ENCODE data around the gene SHB. TPM values are rescaled to one million over a fixed set of nuclear protein-coding genes. Genes with fewer than 3 reads are reported as not detected.

SHB gene
- total and polyA plus RNA-seq, 8 donors = 3.5 to 37.7 (median 8.5) TPM

DNA sequence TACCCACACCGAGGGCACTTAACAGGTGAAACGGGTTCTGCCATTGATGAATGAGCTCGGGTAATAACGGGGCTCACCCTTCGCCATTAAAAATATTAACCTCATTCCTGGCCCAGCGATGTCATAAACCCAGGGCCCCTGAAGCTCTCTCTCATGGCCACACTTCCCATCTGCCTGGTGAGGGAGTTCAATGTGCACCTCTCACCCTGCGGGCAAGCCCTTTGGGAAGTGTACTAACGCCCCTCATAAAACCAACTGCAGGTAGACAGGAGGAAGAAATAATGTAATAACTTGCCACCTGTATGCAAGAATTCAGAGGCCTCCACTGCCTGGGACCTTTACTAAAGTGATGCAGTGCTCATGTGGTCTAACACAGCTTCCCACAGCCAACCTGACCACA, 35.1 kb downstream of the SHB start:
- intact Hi-C loops (cut with DNase I; ENCODE audit: low total_unique reads) = no loop called here
- no peaks in the 10 kb centered on the region for H3K36me3 ChIP-seq
- no peak overlapping the region for H3K4me3 ChIP-seq
- H3K27ac ChIP-seq = peak overlapping the region in 3 of 5 donors; percentile 13 to 86 (median 76)
- no peaks in the 10 kb centered on the region for H3K27me3 ChIP-seq
- peaks cover 28 to 67% (median 48%) of the 10 kb centered on the region in 4 donors for H3K4me1 ChIP-seq
- no peak for TF ChIP-seq POLR2AphosphoS5 (IDR thresholded peaks at IDR 0.05)
- 76 to 96% (median 92%) methylated on average over 8 of the region's 8 CpGs for WGBS, 5 donors
- no peaks in the 10 kb centered on the region for H3K9me3 ChIP-seq
- DNase-seq = no peak

- peak; percentile 87 to 90 for DNase-seq
- no peaks in the 10 kb centered on the region for H3K36me3 ChIP-seq
- no peaks in the 10 kb centered on the region for H3K27me3 ChIP-seq
- intact Hi-C loops (cut with DNase I; ENCODE audit: low total_unique reads) = no loop called here
- no peaks in the 10 kb centered on the region for H3K9me3 ChIP-seq
- no peak for TF ChIP-seq EP300 (IDR thresholded peaks at IDR 0.05)
- no peak for TF ChIP-seq CTCF (IDR thresholded peaks at IDR 0.05)
- no peak for TF ChIP-seq POLR2A (IDR thresholded peaks at IDR 0.05)
- peak; percentile 49 to 90 (median 86) for TF ChIP-seq POLR2AphosphoS5 (IDR thresholded peaks at IDR 0.05)
- no peak overlapping the region for H3K4me3 ChIP-seq
- H3K4me1 ChIP-seq = peaks cover 16 to 67% (median 47%) of the 10 kb centered on the region in 4 donors
- H3K27ac ChIP-seq = peak overlapping the region; percentile 64 to 86 (median 76)
- 26 to 52% (median 35%) methylated on average over 10 to 13 of the region's 13 CpGs for WGBS, 5 donors
Observed at GRCh38 chr9:38032266-38033110, 36.5 kb downstream of the SHB start.

- intact Hi-C loops (cut with DNase I; ENCODE audit: low total_unique reads) = no loop called here
- H3K9me3 ChIP-seq = no peaks in the 10 kb centered on the region
Observed at GRCh38 chr9:38031594-38031993, 37.4 kb downstream of the SHB start.

DNA sequence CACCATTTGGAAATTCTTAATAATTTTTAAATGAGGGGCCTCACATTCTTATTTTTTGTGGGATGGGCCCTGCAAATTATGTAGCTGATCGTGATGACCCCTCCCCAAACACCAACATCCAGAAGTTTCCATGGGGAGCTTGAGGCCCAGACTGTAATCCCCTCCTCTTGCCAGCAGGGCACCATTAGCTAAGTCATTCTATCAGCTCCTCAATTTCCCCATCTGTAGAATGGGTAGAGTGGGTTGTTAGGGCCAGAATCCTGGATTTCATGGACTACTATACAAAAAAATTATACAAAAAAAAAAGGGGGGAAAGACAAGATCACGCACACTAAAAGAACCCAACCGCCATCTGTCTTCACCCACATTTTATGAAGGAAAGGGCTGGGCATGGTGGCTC, 38.4 kb downstream of the SHB start:
- Histone ChIP-seq H3K36me3 (no peaks in the 10 kb centered on the region), H3K27ac (peak overlapping the region in 1 of 5 donors; percentile 76), H3K4me3 (no peak overlapping the region), H3K4me1 (peaks cover 22 to 80% (median 59%) of the 10 kb centered on the region in 4 donors), H3K9me3 (no peaks in the 10 kb centered on the region), H3K27me3 (no peaks in the 10 kb centered on the region)
- no peak for DNase-seq
- TF ChIP-seq EP300 (IDR thresholded peaks at IDR 0.05) (no peak), CTCF (IDR thresholded peaks at IDR 0.05) (no peak), POLR2A (IDR thresholded peaks at IDR 0.05) (no peak), POLR2AphosphoS5 (IDR thresholded peaks at IDR 0.05) (no peak)
- 91 to 96% (median 95%) methylated on average over 3 of the region's 3 CpGs for WGBS, 5 donors
- intact Hi-C loops (cut with DNase I; ENCODE audit: low total_unique reads) = no loop called here

More at GRCh38 chr9:38031594-38031993, 37.4 kb downstream of the SHB start:
- 66 to 87% (median 78%) methylated on average over 4 of the region's 4 CpGs for WGBS, 5 donors
- H3K27ac ChIP-seq = peak overlapping the region; percentile 64 to 86 (median 76)
- peak in 1 of 2 donors; percentile 35 for DNase-seq
- H3K4me1 ChIP-seq = peaks cover 21 to 71% (median 54%) of the 10 kb centered on the region in 4 donors
- H3K27me3 ChIP-seq = no peaks in the 10 kb centered on the region
- H3K4me3 ChIP-seq = no peak overlapping the region
- H3K36me3 ChIP-seq = no peaks in the 10 kb centered on the region
- TF ChIP-seq POLR2A (IDR thresholded peaks at IDR 0.05) = no peak
- no peak for TF ChIP-seq POLR2AphosphoS5 (IDR thresholded peaks at IDR 0.05)
- TF ChIP-seq EP300 (IDR thresholded peaks at IDR 0.05) = no peak
- TF ChIP-seq CTCF (IDR thresholded peaks at IDR 0.05) = no peak
